CD4-positive, alpha-beta T cell treated with Interleukin-4 for 4 hours (primary cell): ENCODE measurements around the gene ANK2.

Source experiments
- DNase-seq: peaks from one replicate; pipeline ENCODE4 v3.0.0-alpha.2; 2020

Gene ANK2

GRCh38 chr4:113101669-113102068 lies 52.2 kb downstream of the ANK2 start:
- DNase-seq, result no peak

- DNase-seq, result no peak
These were observed 54.1 kb downstream of the ANK2 start for GRCh38 chr4:113103556-113103955.

- no peak for DNase-seq
These were observed 56.7 kb downstream of the ANK2 start for GRCh38 chr4:113106108-113106507.

GRCh38 chr4:113109106-113109718 lies 59.8 kb downstream of the ANK2 start:
- no peak for DNase-seq

- no peak for DNase-seq
These were observed 63.0 kb downstream of the ANK2 start for GRCh38 chr4:113112338-113112978.

- DNase-seq, result no peak
These were observed 63.7 kb downstream of the ANK2 start for GRCh38 chr4:113113151-113113550.

- no peak for DNase-seq
These were observed 65.4 kb downstream of the ANK2 start for GRCh38 chr4:113114884-113115283.

- no peak for DNase-seq
These were observed 67.2 kb downstream of the ANK2 start for GRCh38 chr4:113116414-113117357.

GRCh38 chr4:113117358-113117702 lies 67.9 kb downstream of the ANK2 start:
- DNase-seq, result no peak

GRCh38 chr4:113122066-113122465 lies 72.6 kb downstream of the ANK2 start:
- no peak for DNase-seq

GRCh38 chr4:113125418-113125817 lies 76.0 kb downstream of the ANK2 start:
- DNase-seq, result no peak

- no peak for DNase-seq
These were observed 81.7 kb downstream of the ANK2 start for GRCh38 chr4:113131136-113131535.

GRCh38 chr4:113131621-113132020 lies 82.2 kb downstream of the ANK2 start:
- DNase-seq, result no peak

- no peak for DNase-seq
These were observed 92.5 kb downstream of the ANK2 start for GRCh38 chr4:113141901-113142346.

- no peak for DNase-seq
These were observed 92.9 kb downstream of the ANK2 start for GRCh38 chr4:113142351-113142750.

GRCh38 chr4:113144091-113144490 lies 94.6 kb downstream of the ANK2 start:
- DNase-seq, result no peak

GRCh38 chr4:113145147-113145518 lies 95.7 kb downstream of the ANK2 start:
- DNase-seq, result no peak

- no peak for DNase-seq
These were observed 96.3 kb downstream of the ANK2 start for GRCh38 chr4:113145519-113146291.

GRCh38 chr4:113146876-113147358 lies 97.5 kb downstream of the ANK2 start:
- DNase-seq, result no peak

GRCh38 chr4:113147498-113148111 lies 98.2 kb downstream of the ANK2 start:
- no peak for DNase-seq

- DNase-seq, result no peak
These were observed 99.5 kb downstream of the ANK2 start for GRCh38 chr4:113148925-113149324.

- DNase-seq, result no peak
These were observed 104.2 kb downstream of the ANK2 start for GRCh38 chr4:113153529-113154101.
